22Rv1 (cell line): Measurements from ENCODE around the gene RNF215.

Experiments
- CTCF ChIP-seq: fragments of 450-650 bp; IDR thresholded peaks from 2 replicates; pipeline ENCODE4 v1.5.1; 2017; ENCODE audit warnings: mild to moderate bottlenecking
- ZFX ChIP-seq: fragments of 450-650 bp; IDR thresholded peaks from 2 replicates; pipeline ENCODE4 v1.6.1; 2017; ENCODE audit warnings: antibody characterized with exemption, borderline replicate concordance

- no peak for TF ChIP-seq CTCF
- no peak for TF ChIP-seq ZFX
Measured at GRCh38 chr22:30332551-30332950, 54.7 kb downstream of the RNF215 start.
